Measurements from ENCODE around the gene EXOC2. TPM values are rescaled to one million over a fixed set of nuclear protein-coding genes. Genes with fewer than 3 reads are reported as not detected.

Gene EXOC2
- total RNA-seq, 1 experiment from 2014 or later, result 30.5 TPM

- Histone ChIP-seq H3K36me3 (ENCODE audit: control insufficient read depth, insufficient read depth, low read length) (no peaks in the 10 kb centered on the region; the same call in 1 of the 2 replicates), H3K9me3 (ENCODE audit: control insufficient read depth, insufficient read depth, low read depth, low read length) (no peaks in the 10 kb centered on the region), H3K27ac (ENCODE audit: low read length) (no peak overlapping the region), H3K4me3 (ENCODE audit: low read depth in 2 of 2, low read length in 2 of 2) (no peak overlapping the region), H3K4me1 (ENCODE audit: control insufficient read depth, insufficient read depth, low read length) (no peaks in the 10 kb centered on the region; the same call in 1 of the 2 replicates), H3K27me3 (ENCODE audit: control insufficient read depth, insufficient read depth, low read length) (no peaks in the 10 kb centered on the region)
- POLR2A ChIA-PET, result no interaction called here
- ATAC-seq (no peak), DNase-seq (ENCODE audit: low read depth, low spot score) (no peak)
- TF ChIP-seq POLR2AphosphoS5 (IDR thresholded peaks at IDR 0.05; ENCODE audit: low read depth, low read length), result no peak
- TF ChIP-seq SIN3A (IDR thresholded peaks at IDR 0.05; ENCODE audit: borderline replicate concordance, insufficient read depth, low read depth, low read length), result no peak
- no peak for TF ChIP-seq REST (IDR thresholded peaks at IDR 0.05; ENCODE audit: insufficient read depth in 1 of 2, low read depth in 2 of 2, low read length in 1 of 2)
- TF ChIP-seq TCF7L2 (IDR thresholded peaks at IDR 0.05; ENCODE audit: low read depth, low read length), result no peak
- TF ChIP-seq CTCF (IDR thresholded peaks at IDR 0.05), result no peak
- BruUV-seq (replicated peaks), result no TSS peak
- in situ Hi-C loops (cut with HindIII; ENCODE audit: low pct_unique_long_range_greater_than_20kb, low sequenced_read_pairs) (no loop called here), intact Hi-C loops (cut with micrococcal nuclease; ENCODE audit: unreplicated experiment) (loop anchor here (10.0 kb wide), 1 partner anchor 64 kb away; no protein-coding TSS in a partner anchor)
- CTCF ChIA-PET, result no interaction called here
Measured at GRCh38 chr6:620950-621349, 72.0 kb downstream of the EXOC2 start.

GRCh38 chr6:620166-620565 lies 72.8 kb downstream of the EXOC2 start:
- Histone ChIP-seq H3K36me3 (ENCODE audit: control insufficient read depth, insufficient read depth, low read length) (no peaks in the 10 kb centered on the region; the same call in 1 of the 2 replicates), H3K9me3 (ENCODE audit: control insufficient read depth, insufficient read depth, low read depth, low read length) (no peaks in the 10 kb centered on the region), H3K4me1 (ENCODE audit: control insufficient read depth, insufficient read depth, low read length) (no peaks in the 10 kb centered on the region; the same call in 1 of the 2 replicates), H3K27ac (ENCODE audit: low read length) (no peak overlapping the region), H3K27me3 (ENCODE audit: control insufficient read depth, insufficient read depth, low read length) (no peaks in the 10 kb centered on the region), H3K4me3 (ENCODE audit: low read depth in 2 of 2, low read length in 2 of 2) (no peak overlapping the region)
- DNase-seq (ENCODE audit: low read depth, low spot score) (no peak), ATAC-seq (no peak)
- ChIA-PET POLR2A (no interaction called here), CTCF (no interaction called here)
- no TSS peak for BruUV-seq (replicated peaks)
- TF ChIP-seq TCF7L2 (IDR thresholded peaks at IDR 0.05; ENCODE audit: low read depth, low read length) (no peak), SIN3A (IDR thresholded peaks at IDR 0.05; ENCODE audit: borderline replicate concordance, insufficient read depth, low read depth, low read length) (no peak), CTCF (IDR thresholded peaks at IDR 0.05) (no peak), REST (IDR thresholded peaks at IDR 0.05; ENCODE audit: insufficient read depth in 1 of 2, low read depth in 2 of 2, low read length in 1 of 2) (no peak), POLR2AphosphoS5 (IDR thresholded peaks at IDR 0.05; ENCODE audit: low read depth, low read length) (no peak)
- in situ Hi-C loops (cut with HindIII; ENCODE audit: low pct_unique_long_range_greater_than_20kb, low sequenced_read_pairs) (no loop called here), intact Hi-C loops (cut with micrococcal nuclease; ENCODE audit: unreplicated experiment) (loop anchor here (10.0 kb wide), 1 partner anchor 65 kb away; no protein-coding TSS in a partner anchor)

Measured in Panc1 (cell line).